ENCODE data around the gene ARID4A. TPM values are rescaled to one million over a fixed set of nuclear protein-coding genes. Genes with fewer than 3 reads are reported as not detected.
"Not testable (repeated sequence)": the region's sequence is repeated elsewhere in the genome, so short reads cannot be mapped to it uniquely, and the experiment has no call there.

Gene ARID4A
- total RNA-seq, 2 donors from 2014 or later, result 20.5 to 22.9 TPM

GRCh38 chr14:58415636-58416547, 117.5 kb downstream of the ARID4A start:
- ATAC-seq (no peak), DNase-seq (no peak)
- intact Hi-C loops (cut with DNase I), result no loop called here

- DNase-seq; ATAC-seq; intact Hi-C loops (cut with DNase I): not testable (repeated sequence)
Measured at GRCh38 chr14:58416934-58417333, 118.6 kb downstream of the ARID4A start.

Other genes starting within 250 kb of the ARID4A start
- gene ARMH4, start 146.3 kb upstream of the ARID4A start, total RNA-seq, result 10 to 100 TPM in 1 of 2 donors, 1 to 10 TPM in 1; 6.4 to 15.8 TPM
- gene ACTR10, start 98.4 kb upstream of the ARID4A start, total RNA-seq, result 10 to 100 TPM; 66.9 to 76.8 TPM
- gene PSMA3, start 53.7 kb upstream of the ARID4A start, total RNA-seq, result 100 to 1,000 TPM; 121 to 134 TPM
- not detected for gene TOMM20L, start 97.4 kb downstream of the ARID4A start, total RNA-seq
- 10 to 100 TPM; 22.6 to 35.1 TPM for gene TIMM9, start 129.0 kb downstream of the ARID4A start, total RNA-seq
- 10 to 100 TPM; 11.9 to 12.4 TPM for gene KIAA0586, start 129.2 kb downstream of the ARID4A start, total RNA-seq

Data from left cardiac atrium (tissue), 4 donors.